Measurements from ENCODE around the gene MYO5A.

The MYO5A gene

GRCh38 chr15:52295421-52296001 lies 233.2 kb downstream of the MYO5A start, which contains the start of gene MYO5C (continued):
- no peak for TF ChIP-seq INSM2 (tag by site-specific recombination; IDR thresholded peaks at IDR 0.05)
- TF ChIP-seq ZNF202 (tag by site-specific recombination; IDR thresholded peaks at IDR 0.05; ENCODE audit: borderline replicate concordance) = no peak
- 0 out of 2 replicates have a peak, but pooled peaks have one; percentile 28 for TF ChIP-seq ZNF121 (tag by site-specific recombination; IDR thresholded peaks at IDR 0.05)
- TF ChIP-seq ZBTB7A (tag by site-specific recombination; IDR thresholded peaks at IDR 0.05; ENCODE audit: low read depth) = no peak
- 0 out of 2 replicates have a peak, but pooled peaks have one; percentile 28 for TF ChIP-seq ZNF10 (tag by site-specific recombination; IDR thresholded peaks at IDR 0.05)
- 0 out of 2 replicates have a peak, but pooled peaks have one; percentile 7 for TF ChIP-seq ZNF394 (tag by site-specific recombination; IDR thresholded peaks at IDR 0.05; ENCODE audit: borderline replicate concordance)
- TF ChIP-seq ZFHX2 (tag by site-specific recombination; conservative IDR thresholded peaks at IDR 0.05) = peak; percentile 26; the same call in 1 of the 2 replicates
- TF ChIP-seq ZSCAN18 (tag by site-specific recombination; IDR thresholded peaks at IDR 0.05) = no peak
- TF ChIP-seq ZXDB (tag by site-specific recombination; IDR thresholded peaks at IDR 0.05) = peak; percentile 15; the same call in 1 of the 2 replicates
- TF ChIP-seq ZBTB26 (tag by site-specific recombination; optimal IDR thresholded peaks at IDR 0.05) = peak; percentile 92
- peak; percentile 75; the same call in 1 of the 2 replicates for TF ChIP-seq YY1 (tag by site-specific recombination; IDR thresholded peaks at IDR 0.05)
- TF ChIP-seq SETDB1 (IDR thresholded peaks at IDR 0.05; ENCODE audit: insufficient read length, low read length) = no peak
- TF ChIP-seq ZNF362 (tag by site-specific recombination; IDR thresholded peaks at IDR 0.05) = no peak
- peak; percentile 87 for TF ChIP-seq SP2 (tag by site-specific recombination; IDR thresholded peaks at IDR 0.05)
- no peak for TF ChIP-seq ZNF155 (tag by site-specific recombination; IDR thresholded peaks at IDR 0.05)
- TF ChIP-seq KLF8 (tag by site-specific recombination; IDR thresholded peaks at IDR 0.05) = peak; percentile 48; the same call in 1 of the 2 replicates
- peak; percentile 75 for TF ChIP-seq ZBTB17 (tag by site-specific recombination; IDR thresholded peaks at IDR 0.05)
- no peak for TF ChIP-seq ZNF184 (tag by site-specific recombination; IDR thresholded peaks at IDR 0.05)
- no peak for TF ChIP-seq ZNF350 (tag by site-specific recombination; IDR thresholded peaks at IDR 0.05)
- TF ChIP-seq YY2 (tag by site-specific recombination; IDR thresholded peaks at IDR 0.05) = 0 out of 2 replicates have a peak, but pooled peaks have one; percentile 30
- TF ChIP-seq ZNF354C (tag by site-specific recombination; IDR thresholded peaks at IDR 0.05; ENCODE audit: borderline replicate concordance, low read depth) = no peak
- TF ChIP-seq ZNF112 (tag by site-specific recombination; IDR thresholded peaks at IDR 0.05) = no peak
- TF ChIP-seq ZBTB8A (tag by site-specific recombination; IDR thresholded peaks at IDR 0.05) = no peak
- TF ChIP-seq KLF1 (tag by site-specific recombination; IDR thresholded peaks at IDR 0.05) = no peak
- TF ChIP-seq PATZ1 (tag by site-specific recombination; IDR thresholded peaks at IDR 0.05) = peak; percentile 69

Measured in HEK293 (cell line).